Measurements from ENCODE around the gene ALCAM. TPM values are rescaled to one million over a fixed set of nuclear protein-coding genes. Genes with fewer than 3 reads are reported as not detected.
A peak's percentile ranks its signal among the peaks of the same experiment; 100 is the strongest.

Gene ALCAM
- total RNA-seq, 1 donor = 19.9 TPM

- DNase-seq (ENCODE audit: low read depth in 2 of 3, low spot score in 2 of 3) = no peak
Observed at GRCh38 chr3:105466495-105467404, 100.0 kb downstream of the ALCAM start.

DNA sequence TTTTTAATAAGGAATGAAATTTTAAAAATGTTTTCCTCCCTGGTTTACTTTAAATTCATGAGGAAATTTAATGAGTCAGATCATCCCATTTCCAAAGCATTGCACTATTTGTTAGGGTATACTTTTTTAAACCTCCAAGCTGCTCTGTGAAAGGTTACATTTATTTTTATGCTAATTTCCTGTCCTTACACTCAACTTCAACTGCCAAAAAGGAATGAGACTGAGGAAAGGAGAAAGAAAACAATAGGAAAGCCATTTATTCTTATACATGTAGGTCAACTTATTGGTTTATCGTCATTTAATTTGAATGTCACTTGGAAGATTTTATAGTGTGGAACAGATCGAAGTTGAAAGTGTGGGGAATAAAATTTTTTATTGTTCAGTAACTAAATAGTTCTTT is 104.1 kb downstream of the ALCAM start:
- no peak for DNase-seq (ENCODE audit: low read depth in 2 of 3, low spot score in 2 of 3)

- peak in 1 of 3 donors; percentile 1 for DNase-seq (ENCODE audit: low read depth in 2 of 3, low spot score in 2 of 3)
Observed at GRCh38 chr3:105473521-105474223, 107.0 kb downstream of the ALCAM start.

- no peak for DNase-seq (ENCODE audit: low read depth in 2 of 3, low spot score in 2 of 3)
Observed at GRCh38 chr3:105480768-105481167, 114.1 kb downstream of the ALCAM start.

- no peak for DNase-seq (ENCODE audit: low read depth in 2 of 3, low spot score in 2 of 3)
Observed at GRCh38 chr3:105483476-105483875, 116.8 kb downstream of the ALCAM start.

DNA sequence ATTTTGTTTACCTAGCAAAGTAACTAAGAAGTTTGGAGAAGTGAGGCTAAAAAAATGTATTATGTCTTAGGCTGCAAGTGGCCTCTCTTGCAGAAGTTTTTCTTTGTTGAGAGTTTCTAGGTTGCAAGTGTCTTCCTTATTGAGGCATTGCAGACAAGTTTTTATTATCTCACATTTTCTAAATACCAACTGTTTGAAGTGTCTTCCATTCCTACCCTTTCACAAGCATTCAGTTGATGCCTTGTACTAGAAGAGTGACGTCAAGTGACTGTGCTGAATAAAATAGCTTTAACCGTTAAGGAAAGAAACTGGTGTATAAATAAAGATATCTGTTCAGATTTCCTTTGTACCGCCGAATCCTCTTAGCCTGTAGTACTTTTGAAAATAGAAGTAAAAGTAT is 123.3 kb downstream of the ALCAM start:
- no peak for DNase-seq (ENCODE audit: low read depth in 2 of 3, low spot score in 2 of 3)

DNA sequence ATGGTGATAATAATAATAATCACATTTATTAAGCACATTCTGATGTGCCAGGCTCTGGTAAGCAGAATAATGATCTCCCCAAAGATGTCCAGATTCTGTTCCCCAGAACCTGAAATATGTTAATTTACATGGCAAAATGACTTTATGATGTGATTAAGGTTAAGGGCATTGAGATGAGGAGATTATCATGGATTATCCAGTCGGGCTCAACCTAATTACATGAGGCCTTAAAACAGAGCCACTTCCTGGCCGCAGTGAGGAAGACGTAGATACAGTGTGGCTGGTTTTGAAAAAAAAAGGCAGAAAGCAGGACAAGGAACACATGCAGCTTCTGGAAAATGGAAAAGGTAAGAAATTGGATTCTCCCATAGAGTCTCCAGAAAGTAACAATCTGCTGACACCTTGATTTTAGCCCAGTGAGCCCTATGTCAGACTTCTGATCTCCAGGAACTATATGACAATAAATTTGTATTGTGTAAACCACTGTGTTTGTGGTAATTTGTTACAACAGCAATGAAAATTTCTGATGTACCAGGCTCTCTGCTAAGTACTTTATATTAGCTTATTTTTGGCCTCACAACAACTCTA is 126.7 kb downstream of the ALCAM start:
- no peak for DNase-seq (ENCODE audit: low read depth in 2 of 3, low spot score in 2 of 3)

DNA sequence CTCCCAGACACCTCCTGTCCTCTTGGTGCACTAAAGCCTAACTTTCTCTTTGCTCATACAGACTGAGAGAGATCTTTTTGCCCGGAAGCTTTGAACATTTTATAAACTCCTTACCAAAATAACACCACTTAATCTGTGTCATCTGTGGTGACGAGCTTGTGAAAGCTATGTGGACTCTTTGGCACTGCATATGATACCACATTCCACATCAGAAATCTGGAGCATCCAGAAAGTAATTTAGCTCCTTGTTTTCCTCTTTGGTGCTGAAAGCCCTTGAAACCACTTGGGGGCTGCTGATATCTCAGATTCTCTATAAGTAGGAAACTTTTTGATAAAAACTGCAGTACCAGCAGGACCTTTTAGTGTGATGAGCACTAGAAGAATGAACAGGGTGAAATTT is 128.3 kb downstream of the ALCAM start:
- no peak for DNase-seq (ENCODE audit: low read depth in 2 of 3, low spot score in 2 of 3)

DNA sequence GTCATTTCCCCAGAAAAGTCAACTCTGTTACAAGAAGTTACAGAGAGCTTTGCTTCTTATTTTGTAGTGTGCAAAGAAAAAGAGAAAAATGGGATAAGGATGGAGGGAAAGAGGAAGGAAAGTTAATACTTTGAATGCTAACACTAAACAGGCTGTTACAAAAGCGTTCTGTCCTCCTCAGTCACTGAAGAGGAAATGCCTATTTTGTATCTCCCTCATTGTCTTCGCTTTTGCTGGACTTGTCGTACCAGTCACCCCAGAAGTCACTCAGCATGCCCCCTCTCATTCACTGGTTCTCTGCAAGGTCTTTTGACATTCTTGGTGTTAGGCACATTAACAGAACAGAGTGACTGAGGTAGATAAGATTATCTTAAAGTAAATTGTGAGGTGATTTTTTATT is 129.6 kb downstream of the ALCAM start:
- no peak for DNase-seq (ENCODE audit: low read depth in 2 of 3, low spot score in 2 of 3)

GRCh38 chr3:105497386-105497785 is 130.7 kb downstream of the ALCAM start:
- no peak for DNase-seq (ENCODE audit: low read depth in 2 of 3, low spot score in 2 of 3)

DNA sequence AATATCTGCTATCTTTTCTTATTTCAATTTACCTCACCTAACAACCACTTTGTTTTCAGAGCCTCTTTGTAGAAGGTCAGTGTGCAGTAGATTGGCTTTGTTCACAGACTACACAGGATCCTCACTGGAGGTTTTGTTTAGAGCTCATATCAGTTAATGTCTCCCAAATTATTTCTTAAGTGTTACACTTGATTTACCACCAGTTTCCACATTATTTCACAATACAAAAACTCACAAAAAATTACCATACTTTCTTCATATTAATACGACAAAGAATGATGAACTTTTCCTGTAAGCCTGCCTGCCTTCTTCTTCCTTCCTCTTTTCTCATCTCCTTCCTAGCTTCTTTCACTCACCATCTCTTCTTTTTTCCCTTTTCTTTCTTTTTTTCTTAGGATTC is 133.3 kb downstream of the ALCAM start:
- no peak for DNase-seq (ENCODE audit: low read depth in 2 of 3, low spot score in 2 of 3)

GRCh38 chr3:105502333-105502732 is 135.6 kb downstream of the ALCAM start:
- no peak for DNase-seq (ENCODE audit: low read depth in 2 of 3, low spot score in 2 of 3)

GRCh38 chr3:105503191-105503593 is 136.5 kb downstream of the ALCAM start:
- no peak for DNase-seq (ENCODE audit: low read depth in 2 of 3, low spot score in 2 of 3)

GRCh38 chr3:105504440-105504951 is 137.8 kb downstream of the ALCAM start:
- no peak for DNase-seq (ENCODE audit: low read depth in 2 of 3, low spot score in 2 of 3)

DNA sequence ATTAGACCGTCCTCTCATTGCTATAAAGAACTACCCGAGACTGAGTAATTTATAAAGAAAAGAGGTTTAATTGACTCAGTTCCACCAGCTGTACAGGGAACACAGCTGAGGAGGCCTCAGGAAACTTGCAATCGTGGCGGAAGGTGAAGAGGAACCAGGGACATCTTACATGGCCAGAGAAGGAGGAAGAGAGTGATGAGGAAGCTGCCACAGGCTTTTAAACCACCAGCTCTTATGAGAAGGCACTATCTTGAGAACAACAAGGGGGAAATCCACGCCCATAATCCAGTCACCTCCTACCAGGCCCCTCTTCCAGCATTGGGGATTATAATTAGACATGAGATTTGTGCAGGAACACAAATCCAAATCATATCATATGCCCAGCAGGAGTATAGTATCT is 138.5 kb downstream of the ALCAM start:
- DNase-seq (ENCODE audit: low read depth in 2 of 3, low spot score in 2 of 3) = no peak

- DNase-seq (ENCODE audit: low read depth in 2 of 3, low spot score in 2 of 3) = no peak
Observed at GRCh38 chr3:105511031-105511430, 144.3 kb downstream of the ALCAM start.

GRCh38 chr3:105512061-105512460 is 145.4 kb downstream of the ALCAM start:
- DNase-seq (ENCODE audit: low read depth in 2 of 3, low spot score in 2 of 3) = no peak

DNA sequence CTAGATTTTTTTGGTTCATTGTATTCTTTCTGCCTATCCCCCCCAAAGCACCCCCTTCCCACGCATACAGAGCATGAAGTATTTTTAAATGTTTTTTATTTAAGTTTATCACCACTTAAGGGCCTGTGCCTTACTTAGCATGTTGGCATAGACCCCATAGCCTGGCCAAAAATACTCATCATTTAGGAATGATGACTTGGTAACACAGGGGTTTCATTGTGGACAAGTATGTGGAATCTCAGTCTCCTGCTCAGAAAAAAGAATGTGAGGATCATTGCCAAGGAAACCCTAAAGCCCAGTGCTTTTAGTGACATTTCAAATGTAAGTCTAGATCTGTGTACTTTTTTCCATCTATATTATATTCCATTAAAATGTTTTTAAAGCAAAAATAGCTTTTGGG is 146.3 kb downstream of the ALCAM start:
- DNase-seq (ENCODE audit: low read depth in 2 of 3, low spot score in 2 of 3) = no peak

GRCh38 chr3:105513886-105514285 is 147.2 kb downstream of the ALCAM start:
- DNase-seq (ENCODE audit: low read depth in 2 of 3, low spot score in 2 of 3) = no peak

GRCh38 chr3:105515372-105515771 is 148.7 kb downstream of the ALCAM start:
- no peak for DNase-seq (ENCODE audit: low read depth in 2 of 3, low spot score in 2 of 3)

DNA sequence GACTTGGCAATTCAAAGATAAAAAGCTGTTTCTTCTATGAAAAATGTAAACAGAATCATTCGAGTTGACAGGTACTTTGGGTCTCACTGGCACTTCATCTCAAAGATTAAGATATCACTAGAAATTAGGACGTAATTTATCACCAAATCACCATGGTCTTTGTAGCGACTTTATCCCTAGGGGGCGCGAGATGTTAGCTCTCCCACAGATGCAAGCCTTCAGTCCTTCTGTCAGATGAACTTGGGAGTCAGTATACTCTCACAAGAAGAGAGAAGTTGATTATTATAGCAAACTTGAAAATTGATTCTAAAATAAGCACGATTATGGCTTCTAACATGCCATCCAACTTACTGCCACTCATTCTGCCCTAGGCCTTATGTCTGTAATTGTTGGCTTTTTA is 150.3 kb downstream of the ALCAM start:
- DNase-seq (ENCODE audit: low read depth in 2 of 3, low spot score in 2 of 3) = no peak
